HL-60 (cell line): ENCODE results near the gene MYO5B.

ENCODE experiments used
- CTCF ChIP-seq: IDR thresholded peaks from one replicate; pipeline ENCODE4 v1.5.1; 2011; ENCODE audit warnings: low read length, control low read depth, inconsistent platforms; ENCODE audit not compliant: insufficient read depth
- POLR2AphosphoS5 ChIP-seq: IDR thresholded peaks from 2 replicates; pipeline ENCODE4 v1.6.1; 2012; ENCODE audit warnings: low read depth

- peak; percentile 36 for TF ChIP-seq CTCF
- no peak for TF ChIP-seq POLR2AphosphoS5
Measured at GRCh38 chr18:50218432-50219197, 23.7 kb upstream of the MYO5B start.
